Immature natural killer cell (primary cell): Measurements from ENCODE around the gene MPP7. TPM values are rescaled to one million over a fixed set of nuclear protein-coding genes. Genes with fewer than 3 reads are reported as not detected.

ENCODE experiments used
- DNase-seq, 3 donors: peaks; one replicate each; pipeline ENCODE4 v3.0.0; 2022; ENCODE audit warnings: mixed read lengths in 1 of 3
- H3K27ac Mint-ChIP-seq, 6 donors: one replicate each; pipeline ENCODE4 v1.8.0; 2020; ENCODE audit warnings: mixed read lengths in 6 of 6, mild to moderate bottlenecking in 5 of 6, inconsistent platforms in 4 of 6, moderate library complexity in 3 of 6
- H3K27me3 Mint-ChIP-seq, 3 donors: one replicate each; pipeline ENCODE4 v1.8.0; 2020 to 2021; ENCODE audit warnings: low read depth in 3 of 3, mild to moderate bottlenecking in 3 of 3, mixed read lengths in 3 of 3, moderate library complexity in 3 of 3, inconsistent platforms in 1 of 3
- H3K36me3 Mint-ChIP-seq, 3 donors: one replicate each; pipeline ENCODE4 v1.8.0; 2020; ENCODE audit warnings: mixed read lengths in 3 of 3, inconsistent platforms in 2 of 3, mild to moderate bottlenecking in 2 of 3
- H3K4me1 Mint-ChIP-seq, 2 donors: one replicate each; pipeline ENCODE4 v1.8.0; 2020; ENCODE audit warnings: inconsistent platforms in 2 of 2, mild to moderate bottlenecking in 2 of 2, mixed read lengths in 2 of 2, moderate library complexity in 1 of 2
- H3K4me3 Mint-ChIP-seq, 5 donors: one replicate each; pipeline ENCODE4 v1.8.0; 2020; ENCODE audit warnings: mild to moderate bottlenecking in 5 of 5, mixed read lengths in 5 of 5, inconsistent platforms in 3 of 5, moderate library complexity in 3 of 5
- H3K9me3 Mint-ChIP-seq, 6 donors: one replicate each; pipeline ENCODE4 v1.8.0; 2020; ENCODE audit warnings: mild to moderate bottlenecking in 6 of 6, mixed read lengths in 6 of 6, inconsistent platforms in 4 of 6, moderate library complexity in 3 of 6
- polyA plus RNA-seq, 3 donors: library from polyadenylated mRNA; unstranded; fragments of 300-500 nt; fragmentation: Illumina TruSeq; gene quantifications; one replicate each; pipeline ENCODE4 v1.2.3, GENCODE V29; 2021

Gene MPP7
- polyA plus RNA-seq, 3 donors from 2014 or later = 11.7 to 20.9 (median 14.9) TPM

DNA sequence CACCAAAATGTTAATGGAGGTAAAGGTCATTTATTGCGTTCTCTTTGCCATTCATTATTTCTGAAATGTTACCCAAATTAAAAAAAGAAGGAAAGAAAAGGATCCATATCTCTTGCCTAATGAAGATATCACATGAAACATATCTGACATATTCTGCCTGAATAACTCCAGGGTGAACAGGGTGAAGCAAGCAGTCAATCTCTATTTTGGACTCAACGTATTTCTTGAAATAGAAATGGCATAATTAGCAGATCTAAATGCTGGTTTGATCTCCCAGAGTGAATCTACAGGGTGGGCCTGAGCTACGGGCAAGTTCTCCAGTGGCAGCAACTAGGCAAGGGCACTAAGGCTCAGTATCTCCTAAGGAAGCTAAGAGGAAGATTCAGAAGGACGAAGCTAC is 24.0 kb downstream of the MPP7 start:
- DNase-seq = no peak
- Mint-ChIP-seq H3K27me3 (peaks cover 0 to 2% (median 0%) of the 10 kb centered on the region in 3 donors), H3K4me1 (peaks cover 3 to 9% of the 10 kb centered on the region in 2 donors), H3K4me3 (no peak overlapping the region), H3K27ac (no peak overlapping the region), H3K9me3 (no peaks in the 10 kb centered on the region), H3K36me3 (no peaks in the 10 kb centered on the region)

- H3K4me3 Mint-ChIP-seq = no peak overlapping the region
- H3K27ac Mint-ChIP-seq = no peak overlapping the region
- H3K4me1 Mint-ChIP-seq = peaks cover 2 to 9% of the 10 kb centered on the region in 2 donors
- H3K9me3 Mint-ChIP-seq = no peaks in the 10 kb centered on the region
- peaks cover 0 to 2% (median 0%) of the 10 kb centered on the region in 3 donors for H3K27me3 Mint-ChIP-seq
- H3K36me3 Mint-ChIP-seq = no peaks in the 10 kb centered on the region
- no peak for DNase-seq
Observed at GRCh38 chr10:28276384-28276783, 26.5 kb downstream of the MPP7 start.

- no peak overlapping the region for H3K27ac Mint-ChIP-seq
Observed at GRCh38 chr10:28274475-28274874, 28.4 kb downstream of the MPP7 start.

GRCh38 chr10:28273343-28273742 is 29.5 kb downstream of the MPP7 start:
- H3K36me3 Mint-ChIP-seq = no peaks in the 10 kb centered on the region
- H3K27ac Mint-ChIP-seq = no peak overlapping the region
- peaks cover 0 to 2% (median 0%) of the 10 kb centered on the region in 3 donors for H3K27me3 Mint-ChIP-seq
- H3K4me3 Mint-ChIP-seq = no peak overlapping the region
- DNase-seq = no peak
- no peaks in the 10 kb centered on the region for H3K9me3 Mint-ChIP-seq
- H3K4me1 Mint-ChIP-seq = peaks cover 2 to 9% of the 10 kb centered on the region in 2 donors

More at GRCh38 chr10:28274475-28274874, 28.4 kb downstream of the MPP7 start:
- peaks cover 0 to 2% (median 0%) of the 10 kb centered on the region in 3 donors for H3K27me3 Mint-ChIP-seq
- H3K4me3 Mint-ChIP-seq = no peak overlapping the region
- no peaks in the 10 kb centered on the region for H3K9me3 Mint-ChIP-seq
- no peaks in the 10 kb centered on the region for H3K36me3 Mint-ChIP-seq
- peaks cover 2 to 9% of the 10 kb centered on the region in 2 donors for H3K4me1 Mint-ChIP-seq
- no peak for DNase-seq

DNA sequence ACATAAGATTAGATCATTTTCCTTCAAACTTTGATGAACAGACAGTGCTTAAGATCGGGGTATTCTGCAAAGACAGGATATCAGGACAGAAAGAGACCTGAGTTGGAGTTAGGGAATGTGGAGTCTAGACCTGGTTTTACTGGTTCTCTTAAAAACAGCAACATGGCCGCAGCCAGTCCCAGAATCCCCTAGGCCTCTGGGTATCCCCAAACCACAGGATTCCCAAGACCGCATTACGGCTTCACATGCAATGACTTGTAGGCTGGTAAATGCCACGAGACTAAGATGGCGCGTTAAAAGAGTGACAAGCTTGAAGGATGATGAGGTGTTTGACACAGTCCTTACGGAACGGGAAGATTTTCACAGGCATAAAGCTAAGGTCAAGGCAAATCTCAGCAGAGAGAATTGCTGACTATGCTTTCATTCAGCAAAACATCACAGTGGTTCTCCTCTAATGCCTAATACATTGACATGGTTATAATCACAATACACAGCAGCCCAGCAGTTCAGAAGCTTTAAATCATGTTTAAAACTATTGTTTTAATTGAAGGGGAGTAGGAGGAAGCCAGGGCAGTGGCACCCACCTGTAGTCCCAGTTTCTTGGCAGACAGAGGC is 32.9 kb downstream of the MPP7 start:
- Mint-ChIP-seq H3K4me1 (peaks cover 7 to 15% of the 10 kb centered on the region in 2 donors), H3K27me3 (no peaks in the 10 kb centered on the region), H3K4me3 (no peak overlapping the region), H3K27ac (no peak overlapping the region), H3K36me3 (peaks cover 0 to 2% (median 0%) of the 10 kb centered on the region in 3 donors), H3K9me3 (no peaks in the 10 kb centered on the region)
- DNase-seq = no peak

GRCh38 chr10:28266449-28267224 is 36.2 kb downstream of the MPP7 start:
- Mint-ChIP-seq H3K36me3 (peaks cover 0 to 11% (median 7%) of the 10 kb centered on the region in 3 donors), H3K4me1 (peaks cover 5 to 12% of the 10 kb centered on the region in 2 donors), H3K9me3 (no peaks in the 10 kb centered on the region), H3K27ac (no peak overlapping the region), H3K27me3 (no peaks in the 10 kb centered on the region), H3K4me3 (no peak overlapping the region)
- DNase-seq = no peak

DNA sequence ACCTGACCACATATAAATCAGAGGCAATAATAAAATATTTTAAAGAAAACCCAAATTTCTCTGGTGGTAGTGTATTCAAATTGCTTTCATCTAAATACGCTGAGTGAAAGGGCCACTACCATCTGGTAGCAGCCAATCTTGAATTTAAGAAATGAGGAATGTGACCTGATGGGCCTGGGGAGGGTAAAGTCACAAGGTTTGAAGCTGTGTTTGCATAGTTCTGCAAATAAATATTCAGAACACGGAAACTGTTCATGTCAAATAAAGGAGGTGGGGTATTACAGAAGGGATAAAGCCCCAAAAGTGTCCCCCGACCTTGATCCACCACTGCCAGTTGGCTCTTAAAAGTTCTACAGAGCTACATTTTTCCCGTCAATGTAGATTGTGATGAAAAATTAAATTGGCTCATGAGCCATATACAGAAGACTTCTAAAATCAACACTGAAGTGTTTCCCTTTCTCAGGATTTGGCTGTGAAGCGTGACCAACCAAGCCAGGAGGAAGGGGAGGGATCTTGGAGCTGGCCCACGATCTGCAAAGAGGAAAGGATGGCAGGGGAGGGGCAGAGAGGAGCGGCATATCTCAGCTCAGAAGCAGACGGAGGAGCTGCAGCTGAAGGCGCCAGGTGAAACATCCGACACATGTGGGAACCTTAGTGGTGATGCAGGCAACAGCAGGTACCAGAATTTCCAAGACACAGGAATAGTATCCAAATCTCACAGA is 39.6 kb downstream of the MPP7 start:
- H3K27ac Mint-ChIP-seq = no peak overlapping the region

DNA sequence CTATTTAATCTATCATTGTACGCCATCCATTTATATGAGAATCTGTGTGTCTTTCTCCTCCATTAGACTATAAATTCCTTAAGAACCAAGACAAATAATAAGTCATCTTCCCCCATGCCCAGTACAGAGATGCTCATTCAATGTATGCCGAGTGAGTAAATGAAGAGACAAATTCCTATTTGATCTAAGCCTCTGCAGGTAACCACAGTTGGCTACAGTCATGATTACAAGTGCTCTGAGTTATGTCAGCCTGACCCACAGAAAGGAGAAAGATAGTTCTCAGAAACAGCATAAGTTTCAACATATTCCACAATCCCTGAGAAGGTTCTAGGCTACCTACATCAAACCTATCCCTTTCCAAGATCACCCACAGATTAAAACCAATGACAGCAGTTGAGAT is 46.1 kb downstream of the MPP7 start:
- no peak overlapping the region for H3K27ac Mint-ChIP-seq
- no peak for DNase-seq
- no peaks in the 10 kb centered on the region for H3K9me3 Mint-ChIP-seq
- peaks cover 9 to 15% of the 10 kb centered on the region in 2 donors for H3K4me1 Mint-ChIP-seq
- H3K36me3 Mint-ChIP-seq = peaks cover 0 to 3% (median 0%) of the 10 kb centered on the region in 3 donors
- H3K27me3 Mint-ChIP-seq = peaks cover 0 to 2% (median 0%) of the 10 kb centered on the region in 3 donors
- H3K4me3 Mint-ChIP-seq = no peak overlapping the region

More for the DNA sequence above, 39.6 kb downstream of the MPP7 start:
- H3K4me1 Mint-ChIP-seq = peaks cover 9 to 23% of the 10 kb centered on the region in 2 donors
- H3K4me3 Mint-ChIP-seq = no peak overlapping the region
- H3K9me3 Mint-ChIP-seq = no peaks in the 10 kb centered on the region
- H3K36me3 Mint-ChIP-seq = peaks cover 0 to 11% (median 7%) of the 10 kb centered on the region in 3 donors
- no peaks in the 10 kb centered on the region for H3K27me3 Mint-ChIP-seq
- no peak for DNase-seq

- no peak overlapping the region for H3K4me3 Mint-ChIP-seq
- H3K27me3 Mint-ChIP-seq = peaks cover 0 to 2% (median 0%) of the 10 kb centered on the region in 3 donors
- H3K4me1 Mint-ChIP-seq = peaks cover 4 to 5% of the 10 kb centered on the region in 2 donors
- H3K9me3 Mint-ChIP-seq = no peaks in the 10 kb centered on the region
- no peak for DNase-seq
- H3K36me3 Mint-ChIP-seq = peaks cover 0 to 3% (median 0%) of the 10 kb centered on the region in 3 donors
- H3K27ac Mint-ChIP-seq = peak overlapping the region in 1 of 6 donors; percentile 2
Observed at GRCh38 chr10:28254290-28254985, 48.4 kb downstream of the MPP7 start.

- H3K27me3 Mint-ChIP-seq = peaks cover 0 to 2% (median 0%) of the 10 kb centered on the region in 3 donors
- no peak for DNase-seq
- H3K36me3 Mint-ChIP-seq = peaks cover 0 to 3% (median 0%) of the 10 kb centered on the region in 3 donors
- H3K27ac Mint-ChIP-seq = no peak overlapping the region
- peaks cover 9% of the 10 kb centered on the region in 2 donors for H3K4me1 Mint-ChIP-seq
- H3K4me3 Mint-ChIP-seq = no peak overlapping the region
- H3K9me3 Mint-ChIP-seq = no peaks in the 10 kb centered on the region
Observed at GRCh38 chr10:28253169-28253785, 49.6 kb downstream of the MPP7 start.
